HG02798 (cell line): Measurements from ENCODE around the gene CD34.
A peak's percentile ranks its signal among the peaks of the same experiment; 100 is the strongest.
"Not testable (repeated sequence)": the region's sequence is repeated elsewhere in the genome, so short reads cannot be mapped to it uniquely, and the experiment has no call there.

Source experiments
- ATAC-seq: cut with Tn5 transposase; IDR thresholded peaks from one replicate; pipeline ENCODE4 v1.9.1; 2021; ENCODE audit warnings: mild to moderate bottlenecking; ENCODE audit not compliant: unreplicated experiment, poor library complexity

The CD34 gene

DNA sequence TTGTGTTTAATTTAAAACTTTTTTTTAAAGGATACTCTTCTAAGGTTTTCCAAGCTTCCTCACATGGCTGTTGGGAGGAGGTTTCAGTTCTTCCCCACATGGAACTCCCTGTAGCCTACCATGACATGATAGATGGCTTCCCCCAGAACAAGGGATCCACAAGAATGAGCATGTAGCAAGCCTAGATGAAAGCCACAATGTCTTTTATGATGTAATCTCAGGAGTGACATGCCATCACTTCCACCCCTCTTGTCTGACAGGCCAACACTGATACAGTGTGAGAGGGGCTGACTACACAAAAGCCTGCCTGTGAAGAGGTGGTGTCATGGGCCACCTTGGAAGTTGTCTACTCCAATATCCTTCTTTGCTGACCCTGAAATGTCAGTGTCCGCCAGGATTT, 32.0 kb downstream of the CD34 start:
- no peak for ATAC-seq

DNA sequence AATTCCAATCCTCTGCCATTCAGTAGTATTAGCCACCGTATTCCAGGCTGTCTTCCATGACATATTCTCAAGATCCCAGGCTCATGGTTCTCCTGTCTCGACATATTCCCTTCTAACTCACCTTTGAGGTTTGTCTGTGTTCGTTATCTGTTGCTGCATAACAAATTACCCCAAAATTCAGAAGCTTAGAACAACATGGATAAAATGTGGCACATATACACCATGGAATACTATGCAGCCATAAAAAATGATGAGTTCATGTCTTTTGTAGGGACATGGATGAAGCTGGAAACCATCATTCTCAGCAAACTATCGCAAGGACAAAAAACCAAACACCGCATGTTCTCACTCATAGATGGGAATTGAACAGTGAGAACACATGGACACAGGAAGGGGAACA, 33.0 kb downstream of the CD34 start:
- ATAC-seq: not testable (repeated sequence)

GRCh38 chr1:207876131-207876530, 34.8 kb downstream of the CD34 start:
- ATAC-seq: peak; percentile 30

DNA sequence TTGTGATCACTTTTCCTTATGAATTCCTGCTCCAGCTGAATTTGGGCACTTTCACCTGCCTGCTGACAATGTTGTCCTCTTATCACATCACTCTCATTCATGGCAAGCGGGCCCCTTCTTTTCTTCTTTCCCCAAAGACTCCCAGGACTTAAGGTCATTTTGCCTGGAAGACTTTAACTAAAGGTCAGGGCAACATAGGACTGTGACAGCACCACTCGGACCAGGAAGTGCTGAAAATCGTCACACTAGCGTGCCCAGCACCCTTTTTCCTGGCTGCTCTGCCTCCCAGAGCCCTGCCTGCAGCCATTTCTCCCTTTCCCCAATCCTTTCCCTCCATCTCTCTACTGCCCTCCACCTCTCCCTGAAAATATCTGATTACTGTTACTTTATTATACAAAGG, 35.4 kb downstream of the CD34 start:
- ATAC-seq: no peak

DNA sequence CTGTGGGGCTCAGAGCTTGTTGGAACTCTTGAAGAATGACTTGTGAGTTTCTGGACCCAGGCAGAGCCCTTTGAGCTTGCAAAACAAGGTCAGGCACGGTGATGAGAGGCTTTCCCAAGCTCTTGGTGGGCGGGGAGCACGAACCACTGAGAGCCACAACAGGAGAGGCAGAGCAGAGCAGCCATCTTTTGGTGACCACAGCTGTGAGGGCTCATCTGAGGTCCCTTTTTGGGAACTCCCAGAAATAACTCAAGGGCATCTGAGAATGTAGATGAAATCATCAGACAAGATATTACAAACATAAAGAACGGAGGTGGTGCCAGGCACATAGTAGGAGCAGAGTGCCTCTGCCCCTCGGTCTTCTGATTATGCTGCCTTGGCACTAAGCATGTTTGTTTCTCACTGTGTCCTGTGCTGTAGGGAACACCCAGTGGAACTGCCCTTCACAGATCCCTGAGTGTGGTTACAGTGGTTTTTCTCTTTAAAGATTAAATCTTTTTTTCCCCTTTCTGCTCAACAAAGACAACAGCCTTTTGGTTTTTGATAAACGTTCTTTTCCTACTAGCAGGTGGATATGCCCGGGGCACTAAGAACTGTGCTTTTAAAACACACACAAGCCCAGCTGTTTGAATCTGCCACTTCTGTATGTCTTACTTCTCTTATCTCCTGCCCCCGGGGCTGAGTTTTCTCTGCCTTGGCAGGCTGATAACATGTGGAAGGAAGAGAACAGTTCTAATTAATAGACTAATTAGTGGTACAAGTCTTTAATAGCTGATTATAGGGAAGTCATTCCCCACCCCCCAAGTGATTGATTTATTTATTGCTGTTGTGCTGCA, 37.7 kb downstream of the CD34 start:
- peak; percentile 29 for ATAC-seq

GRCh38 chr1:207872621-207873020, 38.3 kb downstream of the CD34 start:
- ATAC-seq: no peak

GRCh38 chr1:207871117-207871649, 39.7 kb downstream of the CD34 start:
- ATAC-seq: no peak

DNA sequence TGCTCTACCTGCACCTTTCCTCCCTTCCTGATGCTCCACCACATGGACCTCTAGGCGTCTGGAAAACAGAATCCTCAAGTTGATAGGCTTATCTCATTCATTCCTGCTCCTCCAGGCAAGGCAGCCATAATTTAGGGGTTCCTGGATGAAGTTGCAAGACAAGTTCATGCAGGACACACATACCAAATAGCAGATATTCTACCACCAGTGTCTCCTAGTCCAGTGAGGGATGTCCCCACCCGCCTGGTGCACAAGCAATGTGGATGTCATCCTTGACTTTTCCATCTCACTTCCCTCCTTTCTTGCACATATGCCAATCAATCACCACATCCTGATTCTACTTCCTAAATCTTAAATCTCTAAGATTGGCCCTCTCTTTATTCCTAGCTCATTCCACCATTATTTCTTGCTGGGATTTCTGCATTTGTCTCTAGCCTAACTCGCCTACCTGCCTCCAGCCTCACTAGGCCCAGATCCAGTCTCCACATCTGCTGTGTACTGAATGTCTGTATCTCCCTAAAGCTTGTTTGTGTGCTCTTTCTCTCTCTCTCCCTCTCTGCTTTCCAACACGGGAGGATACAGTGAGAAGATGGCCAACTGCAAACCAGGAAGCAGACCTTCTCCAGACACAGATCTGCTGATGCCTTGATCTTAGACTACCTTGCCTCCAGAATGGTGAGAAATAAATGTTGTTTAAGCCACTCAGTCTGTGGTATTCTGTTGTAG, 40.5 kb downstream of the CD34 start:
- no peak for ATAC-seq

GRCh38 chr1:207869859-207870258, 41.1 kb downstream of the CD34 start:
- ATAC-seq: no peak

DNA sequence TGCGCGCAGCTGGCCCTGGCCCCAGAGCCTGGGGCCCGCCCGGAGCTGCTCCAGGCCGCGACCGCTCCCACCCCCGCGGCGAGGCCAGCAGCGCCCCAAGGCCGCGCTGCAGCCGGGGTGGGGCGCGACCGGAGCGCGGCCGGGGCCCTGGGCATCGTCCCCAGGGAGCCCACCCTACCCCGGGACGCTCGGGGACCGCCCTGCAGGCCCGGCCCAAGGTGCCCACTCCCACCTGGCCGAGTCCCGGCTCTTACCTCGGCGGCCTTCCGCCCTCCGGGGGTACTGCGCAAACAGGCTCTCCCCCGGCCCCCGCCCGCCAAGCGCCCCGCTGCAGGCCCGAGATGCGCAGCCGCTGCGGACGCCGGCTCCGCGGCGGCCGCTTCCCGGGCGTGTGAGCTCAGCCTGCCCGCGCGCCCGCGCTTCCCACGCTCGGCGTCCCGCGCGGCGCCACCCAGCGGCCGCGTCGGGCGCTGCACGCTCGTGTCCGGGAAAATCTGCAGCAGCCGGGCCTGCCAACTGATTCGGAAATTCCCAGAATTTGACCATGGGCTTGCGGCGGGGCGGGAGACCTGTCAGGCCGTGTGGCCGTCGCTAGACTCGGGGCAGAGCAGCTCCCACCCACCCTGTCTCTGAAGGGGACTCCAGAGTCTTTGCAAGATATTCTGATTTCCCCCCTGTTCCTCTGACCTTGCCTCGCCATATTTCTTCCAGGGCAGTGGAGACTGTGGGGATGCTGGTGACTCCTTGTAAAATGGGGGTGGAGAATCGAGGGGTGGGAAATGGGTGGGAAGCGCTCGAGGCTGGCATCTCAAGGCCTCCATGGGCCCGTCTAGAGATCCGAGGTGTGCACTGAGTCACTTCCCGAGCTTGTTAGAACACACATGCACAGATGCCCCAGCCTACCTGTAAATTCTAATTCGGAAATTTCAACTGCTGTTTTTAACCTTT, 41.9 kb downstream of the CD34 start:
- peak; percentile 76 for ATAC-seq

- no peak for ATAC-seq
Observed at GRCh38 chr1:207868251-207868773, 42.6 kb downstream of the CD34 start.

DNA sequence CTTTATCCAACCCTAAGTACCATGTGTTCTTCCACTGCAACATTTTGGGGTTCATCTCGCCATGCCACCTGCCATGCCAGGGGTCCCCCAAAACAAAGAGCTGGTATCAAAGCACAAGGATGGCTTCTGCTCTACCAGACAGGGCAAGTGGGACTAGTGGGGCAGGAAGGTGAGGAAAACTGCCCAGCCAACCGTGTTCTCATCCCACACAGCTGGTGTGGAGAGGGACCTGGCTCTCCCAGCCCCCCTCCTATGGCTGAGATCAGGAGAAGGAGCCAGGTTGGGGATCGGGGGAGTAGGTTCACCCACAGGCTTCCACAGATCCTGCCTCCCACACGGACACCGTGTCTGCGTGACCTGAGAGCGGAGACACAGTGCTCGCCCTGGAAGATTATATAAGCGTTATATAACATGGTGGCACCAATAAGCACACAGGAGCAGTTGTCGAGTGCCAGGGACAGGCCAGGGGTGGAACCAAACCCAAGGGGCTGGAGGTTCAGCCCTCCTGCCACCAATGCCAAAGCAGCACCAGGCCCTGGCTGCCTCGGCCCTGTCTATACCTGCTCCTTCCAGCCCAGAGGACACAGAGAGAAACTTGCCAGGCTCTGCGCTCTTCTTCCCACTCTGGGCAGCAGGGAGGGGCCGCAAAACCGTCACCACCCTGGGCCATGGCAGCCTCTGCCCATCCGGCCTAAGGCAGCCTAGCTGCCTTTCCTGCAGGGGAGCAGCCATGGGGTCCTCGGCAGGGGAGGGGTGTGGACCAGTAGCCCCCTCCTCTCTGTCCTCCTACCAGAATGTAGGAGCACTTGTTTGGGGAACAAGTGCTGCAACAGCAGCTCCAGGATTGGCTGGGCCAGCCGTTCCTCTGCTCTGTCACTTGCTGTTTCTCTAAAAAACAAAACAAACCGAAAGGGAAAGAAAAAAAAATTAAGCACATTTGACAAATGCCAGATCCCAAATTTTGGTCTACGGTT, 43.5 kb downstream of the CD34 start:
- no peak for ATAC-seq

DNA sequence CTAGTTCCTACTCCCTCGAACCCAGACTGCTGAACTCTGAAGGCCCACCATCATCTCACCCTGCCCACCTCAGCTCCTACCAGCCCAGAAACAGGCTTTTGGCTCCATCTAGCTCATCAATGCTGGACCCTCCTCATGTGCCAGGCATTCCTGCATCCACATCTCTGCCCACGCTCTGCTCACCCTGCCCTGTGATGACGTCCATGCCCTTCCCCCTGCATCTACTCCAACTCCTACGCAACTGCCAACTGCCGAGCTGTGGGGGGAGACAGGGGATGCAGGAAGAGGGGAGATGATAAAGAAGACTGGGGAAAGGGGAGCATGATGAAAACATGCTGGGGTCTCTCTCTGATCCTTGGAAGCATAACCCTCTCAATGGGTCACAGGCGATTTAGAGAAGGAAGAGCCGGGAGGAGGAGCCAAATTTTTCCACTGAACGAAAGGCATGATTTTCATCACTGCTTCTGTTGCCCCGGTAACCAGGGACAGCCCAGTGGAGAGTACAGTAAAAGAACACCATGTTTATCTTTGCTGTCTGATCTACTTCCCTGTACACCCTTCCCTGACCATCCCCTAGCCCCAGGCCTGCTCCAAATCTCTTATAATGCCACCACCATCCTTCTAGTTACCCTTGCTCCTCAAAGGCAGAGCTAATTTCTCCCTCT, 44.3 kb downstream of the CD34 start:
- no peak for ATAC-seq

DNA sequence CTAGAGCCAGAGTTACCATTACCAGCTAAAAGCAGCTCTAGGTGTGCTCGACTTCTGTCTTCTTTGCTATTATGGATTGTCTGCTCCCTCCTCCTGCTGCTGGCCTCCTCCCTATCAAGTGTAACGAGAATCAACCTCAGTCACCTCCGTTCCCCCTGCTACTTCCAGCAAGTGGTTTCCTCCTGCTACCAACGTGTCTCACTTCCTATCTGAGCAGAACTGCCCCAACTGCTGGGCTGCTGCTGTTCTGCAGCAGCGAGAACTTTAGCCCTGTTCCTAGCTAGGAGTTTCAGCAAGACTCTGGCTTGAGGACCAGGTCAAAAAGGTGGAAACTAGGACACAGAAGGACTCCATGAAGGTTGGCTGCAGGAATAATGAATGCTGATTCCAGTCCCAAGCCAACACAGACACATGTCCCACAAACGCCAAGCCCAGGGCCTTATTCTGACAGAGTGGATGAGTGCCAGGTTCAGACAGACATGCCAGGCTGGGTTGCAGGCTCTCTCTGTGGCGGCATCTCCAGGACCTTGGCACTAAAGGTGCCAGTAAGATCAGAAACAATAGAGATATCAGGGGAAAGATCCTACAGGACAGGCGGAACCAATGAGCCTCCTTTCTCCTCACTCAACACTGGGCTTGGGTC, 46.9 kb downstream of the CD34 start:
- ATAC-seq: peak; percentile 51

- no peak for ATAC-seq
Observed at GRCh38 chr1:207862241-207862787, 48.6 kb downstream of the CD34 start.

DNA sequence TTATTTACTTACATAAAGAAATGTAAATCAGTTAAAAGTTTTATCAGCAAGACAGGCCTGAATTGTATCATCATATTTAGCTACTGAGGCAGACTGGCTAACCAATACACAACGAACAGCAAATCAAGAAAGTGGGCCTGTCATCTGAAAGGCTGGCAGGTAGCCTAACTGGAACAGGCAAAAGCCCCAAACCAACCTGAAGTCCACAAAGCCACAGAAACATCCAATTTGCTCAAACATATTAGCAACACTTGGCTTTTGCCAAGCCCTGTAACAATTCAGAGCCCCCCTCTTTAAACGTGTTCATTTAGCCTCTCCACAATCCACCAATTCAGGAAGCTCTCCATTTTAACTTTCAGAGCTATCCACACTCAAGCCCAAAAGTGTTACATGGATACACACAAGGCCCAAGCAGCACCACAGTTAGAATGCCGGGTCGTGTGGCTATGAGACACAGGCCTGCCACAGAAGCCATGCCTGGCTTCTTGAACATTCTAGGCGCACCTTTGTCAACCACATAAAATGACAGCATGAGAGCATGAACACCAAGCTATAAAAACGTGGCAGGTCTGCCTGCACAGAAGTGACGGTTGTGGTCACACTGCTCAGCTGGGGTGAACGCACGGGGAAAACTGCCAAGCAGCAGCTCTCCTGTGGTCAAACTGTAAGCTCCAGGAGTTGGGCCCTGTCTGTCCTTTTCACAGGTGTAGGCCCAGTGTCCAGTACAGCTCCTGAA, 49.3 kb downstream of the CD34 start:
- peak; percentile 59 for ATAC-seq

GRCh38 chr1:207860531-207860930, 50.4 kb downstream of the CD34 start:
- no peak for ATAC-seq
